RWPE2 (cell line): Measurements from ENCODE around the gene MYEOV.

Source experiments
- ATAC-seq: fragments of 200-7000 bp; cut with Tn5 transposase; 3 replicates; pipeline ENCODE4 v1.9.1; 2021; ENCODE audit warnings: low read depth
- DNase-seq: peaks from one replicate; pipeline ENCODE4 v3.0.0-alpha.2; 2020; ENCODE audit warnings: low spot score
- H3K27ac ChIP-seq: fragments of 450-650 bp; 2 replicates; pipeline ENCODE4 v1.5.1; 2017; ENCODE audit warnings: mild to moderate bottlenecking; ENCODE audit not compliant: poor library complexity, severe bottlenecking
- H3K27me3 ChIP-seq: fragments of 250-450 bp; sonication (Bioruptor Pico); 2 replicates; pipeline ENCODE4 v1.5.1; 2021; ENCODE audit warnings: mild to moderate bottlenecking, moderate library complexity; ENCODE audit not compliant: insufficient read depth, poor library complexity, severe bottlenecking
- H3K36me3 ChIP-seq: fragments of 250-450 bp; sonication (Bioruptor Pico); 2 replicates; pipeline ENCODE4 v1.5.1; 2020; ENCODE audit warnings: low read depth, mild to moderate bottlenecking, moderate library complexity
- H3K4me1 ChIP-seq: fragments of 250-450 bp; sonication (Bioruptor Pico); 2 replicates; pipeline ENCODE4 v1.5.1; 2021; ENCODE audit warnings: mild to moderate bottlenecking, moderate library complexity; ENCODE audit not compliant: insufficient read depth, poor library complexity, severe bottlenecking
- H3K4me3 ChIP-seq: fragments of 250-450 bp; sonication (Bioruptor Pico); 2 replicates; pipeline ENCODE4 v1.5.1; 2021; ENCODE audit warnings: mild to moderate bottlenecking, moderate library complexity; ENCODE audit not compliant: severe bottlenecking
- H3K9me3 ChIP-seq: fragments of 250-450 bp; sonication (Bioruptor Pico); 2 replicates; pipeline ENCODE4 v1.5.1; 2021; ENCODE audit warnings: mild to moderate bottlenecking, moderate library complexity; ENCODE audit not compliant: severe bottlenecking
- TF ChIP-seq, protein P1 (sequence below): fragments of 450-650 bp; IDR thresholded peaks from one replicate; pipeline ENCODE4 v1.5.1; 2017; ENCODE audit warnings: mild to moderate bottlenecking, moderate library complexity; ENCODE audit not compliant: poor library complexity, severe bottlenecking

MYEOV gene

DNA sequence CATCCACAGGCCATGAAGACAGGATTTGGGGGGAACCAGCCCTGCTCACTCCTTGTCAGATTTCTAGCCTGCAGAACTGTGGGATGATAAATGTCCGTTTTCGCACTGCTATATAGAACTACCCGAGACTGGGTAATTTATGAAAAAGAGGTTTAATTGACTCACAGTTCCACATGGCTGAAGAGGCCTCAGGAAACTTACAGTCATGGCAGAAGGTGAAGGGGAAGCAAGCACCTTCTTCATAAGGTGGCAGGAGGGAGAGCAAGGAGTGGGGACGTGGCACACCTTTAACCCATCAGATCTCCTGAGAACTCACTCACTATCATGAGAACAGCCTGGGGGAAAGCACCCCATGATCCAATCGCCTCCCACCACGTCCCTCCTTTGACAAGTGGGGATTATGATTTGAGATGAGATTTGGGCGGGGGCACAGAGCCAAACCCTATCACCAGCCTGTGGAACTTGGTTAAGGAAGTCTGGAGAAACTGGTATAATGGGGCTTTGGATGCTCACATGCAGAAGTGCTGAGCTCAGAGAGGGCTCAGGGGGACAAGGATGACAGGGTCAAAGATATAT lies 50.7 kb downstream of the MYEOV start:
- Histone ChIP-seq H3K4me3 (no peak overlapping the region), H3K4me1 (peaks cover under 1% of the 10 kb centered on the region), H3K9me3 (peaks cover 4% of the 10 kb centered on the region), H3K27me3 (no peaks in the 10 kb centered on the region), H3K36me3 (no peaks in the 10 kb centered on the region), H3K27ac (no peak overlapping the region)
- ATAC-seq, result no peak
- TF ChIP-seq, protein P1, sequence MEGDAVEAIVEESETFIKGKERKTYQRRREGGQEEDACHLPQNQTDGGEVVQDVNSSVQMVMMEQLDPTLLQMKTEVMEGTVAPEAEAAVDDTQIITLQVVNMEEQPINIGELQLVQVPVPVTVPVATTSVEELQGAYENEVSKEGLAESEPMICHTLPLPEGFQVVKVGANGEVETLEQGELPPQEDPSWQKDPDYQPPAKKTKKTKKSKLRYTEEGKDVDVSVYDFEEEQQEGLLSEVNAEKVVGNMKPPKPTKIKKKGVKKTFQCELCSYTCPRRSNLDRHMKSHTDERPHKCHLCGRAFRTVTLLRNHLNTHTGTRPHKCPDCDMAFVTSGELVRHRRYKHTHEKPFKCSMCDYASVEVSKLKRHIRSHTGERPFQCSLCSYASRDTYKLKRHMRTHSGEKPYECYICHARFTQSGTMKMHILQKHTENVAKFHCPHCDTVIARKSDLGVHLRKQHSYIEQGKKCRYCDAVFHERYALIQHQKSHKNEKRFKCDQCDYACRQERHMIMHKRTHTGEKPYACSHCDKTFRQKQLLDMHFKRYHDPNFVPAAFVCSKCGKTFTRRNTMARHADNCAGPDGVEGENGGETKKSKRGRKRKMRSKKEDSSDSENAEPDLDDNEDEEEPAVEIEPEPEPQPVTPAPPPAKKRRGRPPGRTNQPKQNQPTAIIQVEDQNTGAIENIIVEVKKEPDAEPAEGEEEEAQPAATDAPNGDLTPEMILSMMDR, result no peak
- no peak for DNase-seq
